Stimulated activated CD8-positive, alpha-beta memory T cell treated with anti-CD3 and anti-CD28 coated beads, Interleukin-12 subunit alpha, Interleukin-12 subunit beta, amount 100 ng/mL, for 4 hours (primary cell): ENCODE results near the gene RNF114.
A peak's percentile ranks its signal among the peaks of the same experiment; 100 is the strongest.

Experiments used
- DNase-seq: peaks from one replicate; pipeline ENCODE4 v3.0.0-alpha.2; 2020; ENCODE audit warnings: low read depth

RNF114 gene

DNA sequence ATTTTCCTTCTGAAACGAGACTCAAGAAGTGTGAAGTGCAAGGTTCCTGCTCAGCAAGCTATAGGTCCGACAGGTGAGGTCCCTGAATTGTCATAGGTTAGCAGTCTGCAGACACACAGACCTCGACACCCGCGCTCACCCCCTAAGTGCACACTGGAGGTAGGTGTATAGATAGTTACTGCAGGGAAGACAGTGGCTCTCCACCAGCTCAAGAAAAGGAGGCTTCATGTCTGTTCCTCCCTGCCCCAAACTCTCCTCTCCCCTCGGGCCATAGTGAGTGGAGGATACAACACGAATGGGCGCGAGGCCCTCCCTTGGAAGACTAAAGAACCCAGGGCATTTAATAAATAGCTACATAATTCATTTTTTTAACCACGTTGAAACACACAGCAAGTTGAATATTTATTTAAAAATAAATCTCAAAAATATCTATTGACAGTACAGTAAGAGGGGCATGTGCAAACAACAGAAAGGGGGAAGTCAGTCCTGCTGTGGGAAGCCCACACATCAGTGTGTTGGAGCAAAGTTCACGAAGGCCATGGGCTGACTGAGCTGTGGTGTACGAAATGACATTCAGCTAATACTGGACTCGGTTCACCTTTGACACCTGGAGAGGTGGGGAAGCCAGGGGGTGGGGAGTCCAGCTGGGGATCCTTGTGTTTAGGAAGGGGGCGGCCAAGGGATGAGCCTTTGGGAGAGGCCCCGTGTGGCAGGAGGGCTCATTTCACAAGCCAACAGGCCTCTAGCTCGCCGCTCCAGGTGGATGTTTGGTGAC, 31.6 kb upstream of the RNF114 start:
- no peak for DNase-seq

DNA sequence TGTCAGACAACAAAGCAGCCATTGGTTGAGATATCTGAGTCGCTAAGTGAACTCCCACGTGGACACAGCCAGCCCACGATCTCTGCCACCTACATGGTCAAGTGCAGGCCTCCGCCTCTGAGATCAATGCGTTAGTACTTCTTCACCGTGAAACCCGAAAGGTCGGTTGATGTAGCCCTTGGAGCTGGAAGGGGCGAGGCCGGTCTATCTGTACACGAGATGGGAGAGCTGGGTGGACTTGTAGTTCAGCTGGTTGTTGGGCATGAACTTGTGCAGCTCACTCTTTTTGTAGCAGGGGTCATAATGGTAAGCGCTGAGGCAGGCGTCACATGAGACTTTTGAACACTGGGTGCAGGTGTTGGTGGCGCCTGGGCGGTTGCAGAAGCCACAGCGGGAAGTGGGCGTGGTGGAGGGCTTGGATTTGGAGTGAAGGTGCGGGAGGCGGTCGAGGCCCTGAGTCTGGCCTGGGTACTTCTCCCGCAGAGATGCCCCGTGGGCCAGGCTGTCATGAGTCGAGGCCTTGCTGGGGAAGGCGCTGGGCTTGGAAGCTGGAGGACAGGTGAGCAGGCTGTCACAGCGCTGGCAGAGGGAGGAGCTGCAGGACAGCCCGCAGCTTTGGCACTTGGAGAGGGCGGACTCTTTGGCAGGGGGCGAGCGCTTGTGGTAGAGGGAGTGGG, 30.6 kb upstream of the RNF114 start:
- DNase-seq = no peak

- no peak for DNase-seq
Measured at GRCh38 chr20:49906101-49906604, 30.0 kb upstream of the RNF114 start.

- DNase-seq = no peak
Measured at GRCh38 chr20:49906615-49907154, 29.5 kb upstream of the RNF114 start.

- no peak for DNase-seq
Measured at GRCh38 chr20:49907405-49908257, 28.6 kb upstream of the RNF114 start.

GRCh38 chr20:49908258-49908565, 28.0 kb upstream of the RNF114 start:
- no peak for DNase-seq

DNA sequence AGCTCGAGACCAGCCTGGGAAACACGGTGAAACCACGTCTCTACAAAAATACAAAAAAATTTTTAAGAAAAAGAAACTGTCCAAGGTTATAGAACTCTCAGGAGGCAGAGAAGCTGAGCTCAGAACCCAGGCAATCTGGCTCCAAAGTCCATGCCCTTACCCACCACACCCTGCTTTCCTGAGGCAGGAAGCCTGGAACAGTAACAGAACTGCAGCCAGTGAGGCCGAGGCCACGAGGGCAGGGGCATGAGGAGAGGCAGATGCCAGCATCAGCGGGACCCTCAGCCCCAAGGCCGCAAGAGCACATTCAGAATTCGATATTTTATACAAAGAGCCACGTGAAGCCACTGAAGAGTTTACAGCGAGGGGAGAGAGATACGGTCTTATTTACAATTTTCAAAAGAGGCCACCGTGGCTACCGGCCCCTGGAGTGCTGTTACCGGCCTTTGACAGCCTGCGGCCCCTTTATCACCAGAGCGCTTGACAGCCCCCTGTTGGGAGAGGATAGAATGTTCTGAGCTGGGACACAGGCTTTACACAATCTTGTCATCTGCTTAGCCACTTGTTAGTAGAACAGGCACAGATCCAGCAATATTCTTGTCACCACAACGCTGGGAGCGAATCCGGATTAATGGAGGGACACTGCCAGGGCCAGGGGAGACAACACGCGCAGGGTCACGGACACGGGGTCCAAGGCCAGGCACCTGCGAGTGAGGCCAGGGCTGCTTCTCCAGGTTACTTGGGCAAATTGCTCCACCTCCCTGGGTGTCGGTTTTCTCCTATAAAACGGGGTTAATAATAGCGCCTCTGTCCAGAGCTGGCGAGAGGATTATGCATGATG, 26.5 kb upstream of the RNF114 start:
- no peak for DNase-seq

- no peak for DNase-seq
Measured at GRCh38 chr20:49910340-49910706, 25.9 kb upstream of the RNF114 start.

- DNase-seq = no peak
Measured at GRCh38 chr20:49913399-49914047, 22.7 kb upstream of the RNF114 start.

GRCh38 chr20:49914310-49915117, 21.7 kb upstream of the RNF114 start:
- no peak for DNase-seq

GRCh38 chr20:49915118-49915379, 21.1 kb upstream of the RNF114 start:
- no peak for DNase-seq

GRCh38 chr20:49915380-49916145, 20.6 kb upstream of the RNF114 start, which contains the start of gene SPATA2:
SPATA2 (minus strand) TSS chr20:49915529; CDS start chr20:49908490, 7,039 bp downstream.
- DNase-seq = peak; percentile 84

GRCh38 chr20:49916146-49917002, 19.8 kb upstream of the RNF114 start:
- DNase-seq = no peak

- no peak for DNase-seq
Measured at GRCh38 chr20:49918446-49918845, 17.8 kb upstream of the RNF114 start.

- DNase-seq = no peak
Measured at GRCh38 chr20:49919009-49919408, 17.2 kb upstream of the RNF114 start.

DNA sequence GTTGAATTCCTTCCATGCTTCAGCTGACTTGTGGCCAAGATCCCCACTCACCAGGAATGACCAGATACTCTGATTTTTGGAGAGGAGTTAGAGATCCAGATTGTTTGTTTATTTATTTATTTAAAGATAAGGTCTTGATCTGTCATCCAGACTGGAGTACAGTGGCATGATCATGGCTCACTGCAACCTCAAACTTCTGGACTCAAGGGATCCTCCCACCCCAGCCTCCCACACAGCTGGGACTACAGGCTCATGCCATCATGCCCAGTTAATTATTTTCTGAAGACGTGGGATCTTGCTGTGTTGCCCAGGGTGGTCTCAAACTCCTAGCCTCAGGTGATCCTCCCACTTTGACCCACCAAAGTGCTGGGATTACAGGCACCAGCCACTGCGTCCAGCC, 16.7 kb upstream of the RNF114 start:
- DNase-seq = no peak

- DNase-seq = no peak
Measured at GRCh38 chr20:49924247-49924646, 11.9 kb upstream of the RNF114 start.

DNA sequence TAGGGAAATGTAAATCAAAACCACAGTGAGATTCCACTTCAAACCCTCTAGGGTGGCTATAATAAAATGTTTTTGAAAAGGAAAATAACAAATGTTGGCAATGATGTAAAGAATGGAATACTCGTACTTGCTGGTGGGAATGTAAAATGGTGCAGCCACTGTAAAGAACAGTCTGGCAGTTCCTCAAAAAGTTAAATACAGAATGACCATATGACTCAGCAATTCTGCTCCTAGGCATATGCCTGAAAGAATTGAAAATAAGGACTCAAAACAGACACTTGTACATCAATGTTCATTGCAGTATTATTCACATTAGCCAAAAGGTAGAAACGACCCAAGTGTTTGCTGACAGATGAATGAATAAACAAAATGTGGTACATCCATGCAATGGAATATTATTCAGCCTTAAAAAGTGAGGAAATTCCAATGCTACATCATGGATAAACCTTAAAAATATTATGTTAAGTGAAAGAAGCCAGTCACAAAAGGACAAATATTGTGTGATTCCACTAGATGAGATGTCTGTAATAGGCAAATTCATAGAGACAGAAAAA, 10.2 kb upstream of the RNF114 start:
- DNase-seq = no peak
